ENCODE measurements around the gene SEMA4G. TPM values are rescaled to one million over a fixed set of nuclear protein-coding genes. Genes with fewer than 3 reads are reported as not detected.

Gene SEMA4G
- total and polyA plus RNA-seq, 2 of the 13 experiments (the other 11 are each of a cell fraction or from before 2014, with no cell fraction given), result 46.2 to 207 TPM

GRCh38 chr10:100986952-100987684 lies 17.8 kb downstream of the SEMA4G start, which contains the start of the genes MRPL43 and TWNK (continued):
- TF ChIP-seq ZNF337 (CRISPR knock-in tag; IDR thresholded peaks at IDR 0.05; ENCODE audit: borderline replicate concordance, low read depth) (0 out of 2 replicates have a peak, but pooled peaks have one; percentile 25), NR2F2 (IDR thresholded peaks at IDR 0.05; ENCODE audit: borderline replicate concordance, low read depth) (no peak), ZFP41 (CRISPR knock-in tag; IDR thresholded peaks at IDR 0.05; ENCODE audit: borderline replicate concordance) (no peak), ZHX1 (CRISPR knock-in tag; IDR thresholded peaks at IDR 0.05; ENCODE audit: low read depth) (no peak), ZBTB46 (CRISPR knock-in tag; IDR thresholded peaks at IDR 0.05; ENCODE audit: borderline replicate concordance) (no peak), BCL6 (CRISPR knock-in tag; IDR thresholded peaks at IDR 0.05) (no peak), SCMH1 (CRISPR knock-in tag; IDR thresholded peaks at IDR 0.05; ENCODE audit: borderline replicate concordance) (no peak), NCOA1 (CRISPR knock-in tag; IDR thresholded peaks at IDR 0.05) (no peak), ZFP1 (CRISPR knock-in tag; IDR thresholded peaks at IDR 0.05) (no peak), MXD4 (CRISPR knock-in tag; IDR thresholded peaks at IDR 0.05) (peak; percentile 95; the same call in 1 of the 2 replicates), HIVEP1 (CRISPR knock-in tag; IDR thresholded peaks at IDR 0.05) (no peak; the same call in 1 of the 2 replicates), ZNF10 (CRISPR knock-in tag; IDR thresholded peaks at IDR 0.05; ENCODE audit: borderline replicate concordance, low read depth) (no peak), KAT2B (IDR thresholded peaks at IDR 0.05; ENCODE audit: borderline replicate concordance, low read depth, low read length) (no peak), PAWR (CRISPR knock-in tag; IDR thresholded peaks at IDR 0.05; ENCODE audit: borderline replicate concordance) (no peak), SP1 (IDR thresholded peaks at IDR 0.05) (no peak), SP1 (CRISPR knock-in tag; IDR thresholded peaks at IDR 0.05) (peak; percentile 57; the same call in 1 of the 2 replicates), JUND (CRISPR knock-in tag; IDR thresholded peaks at IDR 0.05) (no peak), JUN (CRISPR knock-in tag; IDR thresholded peaks at IDR 0.05) (peak; percentile 45; the same call in 1 of the 2 replicates), SMARCC2 (IDR thresholded peaks at IDR 0.05) (no peak), KDM1A (CRISPR knock-in tag; IDR thresholded peaks at IDR 0.05) (no peak), KMT2B (CRISPR knock-in tag; IDR thresholded peaks at IDR 0.05) (peak; percentile 79), DMTF1 (CRISPR knock-in tag; IDR thresholded peaks at IDR 0.05) (no peak), ZNF580 (CRISPR knock-in tag; IDR thresholded peaks at IDR 0.05; ENCODE audit: borderline replicate concordance, low read depth) (no peak; the same call in 1 of the 2 replicates)
